Left forelimb (tissue), 1 donor: ENCODE measurements around the gene FBXL7.

Source experiments
- DNase-seq: peaks from one replicate; pipeline ENCODE4 v3.0.0-alpha.2; 2018; ENCODE audit warnings: low spot score

Gene FBXL7

DNA sequence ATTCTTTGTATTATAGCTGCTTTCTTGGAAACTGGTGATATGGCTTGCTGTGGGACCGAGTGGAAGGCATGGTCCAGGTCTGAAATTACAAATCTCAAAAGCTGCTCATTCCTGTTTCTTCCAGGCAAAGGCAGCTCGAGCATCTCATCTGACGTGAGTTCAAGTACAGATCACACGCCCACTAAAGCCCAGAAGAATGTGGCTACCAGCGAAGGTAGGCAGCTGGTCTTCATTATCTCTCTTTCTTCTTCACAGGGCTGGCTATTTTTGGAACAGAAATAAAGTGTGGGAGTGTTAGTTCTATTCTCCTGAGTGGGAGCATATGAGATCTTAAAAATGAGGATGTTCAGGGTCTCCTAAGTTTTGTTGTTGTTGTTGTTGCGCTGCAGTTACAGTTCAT lies 115.9 kb downstream of the FBXL7 start:
- no peak for DNase-seq

- DNase-seq, result no peak
These were observed 119.0 kb downstream of the FBXL7 start for GRCh38 chr5:15618938-15619337.

DNA sequence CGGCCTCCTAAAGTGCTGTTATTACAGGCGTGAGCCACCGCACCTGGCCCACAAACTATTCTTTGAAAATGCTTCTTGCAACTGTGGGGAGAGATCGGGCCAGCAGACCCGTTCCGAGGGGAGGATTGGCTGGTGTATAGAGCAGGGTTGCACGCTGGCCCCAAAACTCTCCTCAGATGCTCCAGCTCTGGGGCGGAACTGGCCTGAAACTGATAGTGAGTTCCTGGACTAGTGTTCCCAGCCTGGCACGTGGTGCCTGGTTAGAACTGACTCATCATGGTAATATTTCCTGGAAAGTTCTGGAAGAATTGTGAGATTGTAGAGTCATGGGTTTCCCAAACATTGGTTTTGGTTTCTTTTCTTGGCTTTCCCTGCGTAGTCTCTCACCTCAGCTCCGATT lies 120.5 kb downstream of the FBXL7 start:
- DNase-seq, result no peak

- no peak for DNase-seq
These were observed 121.1 kb downstream of the FBXL7 start for GRCh38 chr5:15621094-15621493.

DNA sequence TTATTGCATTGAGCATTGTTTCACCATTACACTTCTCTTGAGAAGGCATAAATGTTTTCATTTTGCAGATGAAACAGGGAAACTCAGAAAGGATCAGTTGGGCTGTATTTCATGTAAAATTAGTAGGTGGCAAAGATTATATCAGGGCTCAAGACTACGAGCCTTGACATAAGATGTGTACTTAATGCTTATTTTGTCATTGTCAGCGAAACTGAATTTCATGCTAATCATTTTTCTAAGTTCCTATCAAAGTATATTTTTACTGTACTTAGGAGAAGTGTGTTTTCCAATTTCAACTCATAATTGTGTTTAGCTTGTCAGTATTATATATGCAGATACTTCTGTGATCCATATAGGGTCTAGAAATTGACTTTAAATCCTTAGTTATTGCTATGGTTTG lies 123.8 kb downstream of the FBXL7 start:
- DNase-seq, result no peak

DNA sequence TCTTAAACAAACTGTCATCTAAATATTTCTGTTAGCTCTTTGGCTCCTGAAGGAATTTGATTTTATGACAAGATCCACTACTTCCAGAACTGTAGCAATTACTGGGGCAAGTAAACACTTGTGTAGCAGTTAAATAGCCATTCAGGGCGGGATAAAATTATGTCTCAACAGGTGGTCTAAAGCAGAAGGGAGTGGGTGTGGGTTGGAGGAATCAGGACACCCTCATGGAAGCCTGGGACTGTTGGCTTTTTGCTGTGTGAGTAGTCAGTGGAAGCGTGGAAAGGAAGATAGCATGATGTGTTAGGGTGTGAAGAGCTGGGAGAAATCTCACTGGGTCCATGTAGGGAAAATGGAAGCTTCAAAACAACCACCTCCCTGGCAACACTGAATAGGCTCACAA lies 127.1 kb downstream of the FBXL7 start:
- no peak for DNase-seq

DNA sequence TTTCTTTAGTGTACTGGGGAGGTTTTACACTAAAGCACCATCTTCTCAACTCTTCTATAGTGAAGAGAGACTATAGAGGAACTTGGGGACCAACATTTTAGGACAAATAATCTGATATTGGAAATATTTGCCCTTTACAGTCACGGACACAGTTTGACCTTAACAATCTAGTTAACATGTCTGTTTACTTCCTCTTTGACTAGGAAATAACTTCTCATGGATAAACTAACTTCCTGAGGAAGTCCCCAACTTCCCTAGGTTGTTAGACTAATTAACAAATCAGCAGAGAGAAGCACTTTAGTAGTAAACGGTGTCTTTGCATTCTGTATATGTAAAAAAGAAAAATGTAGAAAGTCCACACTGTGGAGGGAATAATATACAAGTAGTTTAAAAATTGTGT lies 127.7 kb downstream of the FBXL7 start:
- no peak for DNase-seq

- DNase-seq, result no peak
These were observed 130.5 kb downstream of the FBXL7 start for GRCh38 chr5:15630441-15630840.

DNA sequence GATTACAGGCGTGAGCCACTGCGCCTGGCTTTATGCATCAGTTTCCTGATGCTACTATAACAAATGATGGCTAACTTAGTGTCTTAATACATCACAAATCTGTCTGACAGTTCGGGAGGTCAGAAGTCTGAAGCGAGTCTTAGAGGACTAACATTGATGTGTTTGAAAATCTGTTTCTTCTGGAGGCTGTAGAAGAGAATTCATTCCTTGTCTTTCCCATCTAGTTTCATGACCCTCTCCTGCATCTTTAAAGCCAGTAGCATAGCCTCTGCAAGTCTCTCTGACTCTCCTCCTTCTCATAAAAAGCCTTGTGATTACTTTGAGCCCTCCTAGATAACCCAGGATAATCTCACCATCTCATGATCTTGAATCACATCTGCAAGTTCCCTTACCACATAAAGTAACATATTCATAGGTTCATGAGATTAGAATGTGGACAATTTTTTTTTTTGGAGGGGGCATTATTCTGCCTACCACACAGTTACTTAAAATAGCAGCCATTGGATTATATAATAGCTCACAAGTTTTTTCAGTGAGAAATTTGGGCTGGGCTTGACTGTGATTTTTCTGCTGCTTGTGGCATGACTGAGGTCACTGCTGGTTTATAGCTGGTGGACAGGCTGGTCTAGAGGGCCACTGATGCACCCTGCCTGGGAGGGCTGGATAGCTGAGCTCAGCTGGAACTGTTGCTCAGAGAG lies 134.8 kb downstream of the FBXL7 start:
- no peak for DNase-seq

DNA sequence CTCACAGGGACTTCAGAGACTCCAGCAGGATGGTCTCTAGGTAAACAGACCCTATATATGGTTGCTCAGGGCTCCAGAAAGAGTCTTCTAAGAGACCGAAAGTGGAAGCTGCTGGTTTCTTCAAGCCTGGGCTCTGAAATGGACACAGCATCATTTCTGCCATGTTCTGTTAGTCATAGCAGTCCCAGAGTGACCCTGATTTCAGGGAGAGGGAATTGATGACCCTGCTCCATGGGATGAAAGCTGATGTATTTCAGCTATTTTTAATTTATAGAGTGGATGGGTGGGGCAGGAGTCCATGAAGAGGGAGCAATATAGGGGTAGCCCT lies 135.3 kb downstream of the FBXL7 start:
- no peak for DNase-seq

DNA sequence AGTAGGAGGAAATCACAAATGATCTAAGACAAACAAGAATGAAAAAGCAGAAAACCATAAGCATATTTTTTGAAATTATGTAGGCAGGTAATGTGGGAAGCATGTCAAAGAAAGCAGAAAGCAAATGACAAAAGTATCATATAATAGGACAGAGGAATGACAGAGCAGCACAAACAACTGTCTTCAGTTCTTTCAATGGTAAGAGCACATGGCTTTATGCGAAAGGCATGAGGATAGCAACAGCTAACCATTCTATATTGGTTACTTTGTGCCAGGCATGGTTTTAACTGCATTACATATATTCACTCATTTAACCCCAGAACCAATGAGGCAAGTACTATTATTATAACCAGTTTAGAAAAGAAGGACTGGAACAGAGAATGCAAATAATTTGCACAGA lies 137.4 kb downstream of the FBXL7 start:
- DNase-seq, result no peak

GRCh38 chr5:15637886-15638285 lies 137.9 kb downstream of the FBXL7 start:
- DNase-seq, result no peak

GRCh38 chr5:15638296-15638695 lies 138.3 kb downstream of the FBXL7 start:
- DNase-seq, result no peak

DNA sequence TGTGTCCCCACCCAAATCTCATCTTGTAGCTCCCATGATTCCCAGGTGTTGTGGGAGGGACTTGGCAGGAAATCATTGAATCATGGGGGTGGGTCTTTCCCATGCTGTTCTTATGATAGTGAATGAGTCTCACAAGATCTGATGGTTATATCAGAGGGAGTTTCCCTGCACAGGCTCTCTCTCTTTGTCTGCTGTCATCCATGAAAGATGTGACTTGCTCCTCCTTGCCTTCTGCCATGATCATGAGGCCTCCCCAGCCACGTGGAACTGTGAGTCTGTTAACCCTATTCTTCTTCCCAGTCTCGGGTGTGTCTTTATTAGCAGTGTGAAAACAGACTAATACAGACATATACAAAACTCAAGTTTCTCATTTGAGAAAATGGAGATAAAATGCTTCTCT lies 139.3 kb downstream of the FBXL7 start:
- no peak for DNase-seq

GRCh38 chr5:15640116-15640515 lies 140.1 kb downstream of the FBXL7 start:
- DNase-seq, result no peak

GRCh38 chr5:15643731-15644130 lies 143.8 kb downstream of the FBXL7 start:
- no peak for DNase-seq

DNA sequence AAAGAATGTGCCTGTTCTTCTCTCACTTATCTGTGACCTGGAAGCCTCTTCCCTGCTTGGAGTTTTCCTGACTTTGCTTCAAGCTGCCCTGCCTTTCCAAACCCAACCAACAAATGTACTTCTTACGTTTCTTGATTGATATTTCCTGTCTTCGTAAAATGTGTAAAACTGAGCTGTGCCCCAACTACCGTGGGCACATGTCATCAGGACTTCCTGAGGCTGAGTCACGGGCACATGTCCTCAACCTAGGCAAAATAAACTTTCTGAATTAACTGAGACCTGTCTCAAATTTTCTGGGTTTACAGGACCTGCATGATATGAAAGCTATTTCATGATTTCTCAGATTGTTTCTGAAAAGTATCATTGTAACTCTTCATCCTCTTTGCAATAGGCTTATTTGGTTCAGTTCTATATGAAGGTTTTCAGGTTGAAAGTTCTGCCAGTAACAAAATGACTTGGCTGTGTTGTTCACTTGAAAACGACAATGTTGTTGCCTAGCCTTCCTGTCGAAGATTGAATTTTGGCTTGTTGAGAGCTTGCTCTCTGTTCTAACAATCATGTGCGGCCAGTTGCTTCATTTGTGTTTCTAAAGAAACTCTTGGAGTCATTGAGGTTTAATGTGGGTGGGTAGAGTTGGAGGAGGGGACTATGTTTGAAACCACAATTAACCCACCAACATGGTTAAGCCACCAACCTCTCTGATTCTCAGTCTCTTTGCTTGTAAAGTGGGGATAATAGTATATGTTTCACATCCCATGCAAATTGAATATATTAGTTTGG lies 145.6 kb downstream of the FBXL7 start:
- no peak for DNase-seq

GRCh38 chr5:15646371-15646770 lies 146.4 kb downstream of the FBXL7 start:
- DNase-seq, result no peak

DNA sequence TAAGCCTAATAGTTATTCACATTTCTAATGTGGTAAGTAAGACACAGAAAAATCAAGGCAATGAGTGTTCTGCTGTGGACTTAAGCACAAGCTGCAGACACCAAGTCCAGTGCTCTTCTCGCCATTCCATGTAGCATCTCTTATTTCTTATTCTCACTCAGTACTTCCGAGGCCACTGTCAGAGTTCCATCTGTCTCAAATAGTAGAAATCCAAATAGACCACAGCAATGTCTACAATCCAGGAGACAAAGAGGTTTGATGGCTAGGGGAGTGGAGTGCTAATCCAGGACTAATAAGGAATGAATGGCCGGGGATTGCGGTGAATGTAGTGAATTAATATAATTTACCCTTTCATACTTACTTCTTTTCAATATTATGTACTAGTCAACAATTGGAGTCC lies 147.3 kb downstream of the FBXL7 start:
- no peak for DNase-seq

DNA sequence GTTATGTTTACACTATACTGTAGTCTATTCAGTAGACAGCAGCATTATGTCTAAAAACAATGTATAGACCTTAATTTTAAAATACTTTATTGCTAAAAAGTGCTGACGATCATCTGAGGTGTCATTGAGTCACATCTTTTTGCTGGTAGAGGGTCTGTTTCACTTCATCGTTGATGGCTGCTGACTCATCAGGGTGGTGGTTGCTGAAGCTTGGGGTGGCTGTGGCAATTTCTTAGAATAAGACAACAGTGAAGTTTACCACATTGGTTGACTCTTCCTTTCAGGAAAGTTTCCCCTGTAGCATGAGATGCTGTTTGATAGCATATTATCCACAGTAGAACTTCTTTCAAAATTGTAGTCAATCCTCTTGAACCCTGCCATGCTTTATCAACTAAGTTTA lies 150.3 kb downstream of the FBXL7 start:
- DNase-seq, result no peak

- no peak for DNase-seq
These were observed 154.8 kb downstream of the FBXL7 start for GRCh38 chr5:15654779-15655178.

DNA sequence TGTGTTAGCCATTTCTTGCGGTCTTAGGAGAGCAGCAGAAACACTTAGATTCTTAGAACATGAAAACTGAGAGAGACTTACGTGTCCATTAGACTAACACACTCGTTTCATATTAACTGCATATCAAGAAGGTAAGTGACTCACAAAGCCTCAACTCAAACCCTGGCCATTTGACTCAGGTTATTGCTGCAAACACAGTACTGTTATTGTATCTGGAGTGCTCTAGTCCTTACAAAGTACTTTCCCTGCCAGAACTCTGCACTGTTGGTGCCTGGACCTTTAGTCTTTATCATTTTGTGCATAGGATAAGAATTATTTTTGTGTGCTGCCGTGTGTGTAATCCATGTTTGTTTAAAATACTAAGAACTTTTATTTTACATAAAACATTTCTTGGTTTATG lies 155.7 kb downstream of the FBXL7 start:
- DNase-seq, result no peak

DNA sequence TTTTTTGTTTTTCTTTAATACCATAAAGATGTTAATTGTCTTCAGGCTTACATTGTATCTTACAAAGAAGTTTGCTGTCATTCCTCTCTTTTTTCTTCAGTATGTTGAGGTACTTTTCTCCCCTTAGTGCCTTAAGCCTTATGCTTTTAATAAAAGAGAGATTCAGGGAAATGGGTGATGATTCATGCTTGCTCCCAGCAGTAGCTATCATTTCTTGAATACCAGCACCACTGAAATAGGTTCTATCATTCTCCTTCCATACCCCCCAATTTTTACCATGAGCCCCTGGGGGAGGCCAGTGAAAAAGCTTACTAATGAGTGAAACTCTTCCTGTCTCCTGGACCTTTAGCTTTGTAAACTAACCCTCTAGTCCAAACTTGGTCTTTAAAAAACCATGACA lies 165.0 kb downstream of the FBXL7 start:
- DNase-seq, result no peak

- DNase-seq, result no peak
These were observed 169.8 kb downstream of the FBXL7 start for GRCh38 chr5:15669826-15670225.
